Left hindlimb (tissue), 1 donor: ENCODE measurements around the gene NFIA.

Source experiments
- DNase-seq: peaks from one replicate; pipeline ENCODE4 v3.0.0-alpha.2; 2018

The NFIA gene

GRCh38 chr1:61132645-61133334 lies 50.4 kb downstream of the NFIA start:
- DNase-seq = no peak

GRCh38 chr1:61133335-61134019 lies 51.1 kb downstream of the NFIA start:
- DNase-seq = no peak

- no peak for DNase-seq
Measured at GRCh38 chr1:61135291-61135690, 52.9 kb downstream of the NFIA start.

GRCh38 chr1:61138305-61138704 lies 55.9 kb downstream of the NFIA start:
- DNase-seq = no peak

GRCh38 chr1:61138921-61139774 lies 56.8 kb downstream of the NFIA start:
- DNase-seq = no peak

- DNase-seq = no peak
Measured at GRCh38 chr1:61139775-61140549, 57.6 kb downstream of the NFIA start.

GRCh38 chr1:61140778-61141177 lies 58.4 kb downstream of the NFIA start:
- no peak for DNase-seq

- DNase-seq = no peak
Measured at GRCh38 chr1:61141288-61142042, 59.1 kb downstream of the NFIA start.

- no peak for DNase-seq
Measured at GRCh38 chr1:61142043-61142440, 59.7 kb downstream of the NFIA start.

- DNase-seq = no peak
Measured at GRCh38 chr1:61142726-61143500, 60.6 kb downstream of the NFIA start.

- DNase-seq = no peak
Measured at GRCh38 chr1:61143821-61144424, 61.6 kb downstream of the NFIA start.

- DNase-seq = no peak
Measured at GRCh38 chr1:61149010-61149860, 66.9 kb downstream of the NFIA start.

- no peak for DNase-seq
Measured at GRCh38 chr1:61151565-61151964, 69.2 kb downstream of the NFIA start.

GRCh38 chr1:61152066-61152465 lies 69.7 kb downstream of the NFIA start:
- DNase-seq = no peak

GRCh38 chr1:61152469-61153105 lies 70.2 kb downstream of the NFIA start:
- DNase-seq = no peak

- no peak for DNase-seq
Measured at GRCh38 chr1:61156576-61157467, 74.5 kb downstream of the NFIA start.

GRCh38 chr1:61157468-61157987 lies 75.2 kb downstream of the NFIA start:
- peak; percentile 67 for DNase-seq

GRCh38 chr1:61158591-61158990 lies 76.2 kb downstream of the NFIA start:
- no peak for DNase-seq
